GM23338 (cell line): ENCODE data around the gene GDPD4. TPM values are rescaled to one million over a fixed set of nuclear protein-coding genes. Genes with fewer than 3 reads are reported as not detected.

Experiments
- ATAC-seq: fragments of 200-7000 bp; cut with Tn5 transposase; 3 replicates; pipeline ENCODE4 v1.9.1; 2020
- DNase-seq: peaks from one replicate; pipeline ENCODE4 v3.0.0-alpha.2; 2015; ENCODE audit warnings: low spot score
- H2AFZ ChIP-seq: fragments of 200-600 bp; sonication (generic); 2 replicates; pipeline ENCODE4 v1.8.0; 2016; ENCODE audit warnings: antibody characterized with exemption, mild to moderate bottlenecking, moderate library complexity
- H3F3A ChIP-seq: fragments of 200-600 bp; sonication (generic); replicated peaks from 2 replicates; pipeline ENCODE4 v1.8.0; 2017; ENCODE audit warnings: antibody characterized with exemption, mixed run types, low read depth
- H3K27ac ChIP-seq: fragments of 200-600 bp; sonication (generic); 2 replicates; pipeline ENCODE4 v1.6.1; 2016; ENCODE audit warnings: low read depth
- H3K27me3 ChIP-seq: fragments of 200-600 bp; sonication (generic); 2 replicates; pipeline ENCODE4 v1.8.0; 2016; ENCODE audit warnings: mild to moderate bottlenecking, mixed run types, moderate library complexity; ENCODE audit not compliant: insufficient read depth
- H3K36me3 ChIP-seq: fragments of 200-600 bp; sonication (generic); 2 replicates; pipeline ENCODE4 v1.8.0; 2016; ENCODE audit warnings: mild to moderate bottlenecking; ENCODE audit not compliant: insufficient read depth
- H3K4me1 ChIP-seq: fragments of 200-600 bp; sonication (generic); 2 replicates; pipeline ENCODE4 v1.8.0; 2016; ENCODE audit warnings: mild to moderate bottlenecking, moderate library complexity; ENCODE audit not compliant: insufficient read depth
- H3K4me2 ChIP-seq: fragments of 200-600 bp; sonication (generic); 2 replicates; pipeline ENCODE4 v1.7.1; 2017; ENCODE audit warnings: mixed run types
- H3K4me3 ChIP-seq: fragments of 200-600 bp; sonication (generic); 2 replicates; pipeline ENCODE4 v1.6.1; 2016; ENCODE audit warnings: mixed run types
- H3K79me2 ChIP-seq: fragments of 200-600 bp; sonication (generic); replicated peaks from 2 replicates; pipeline ENCODE4 v1.8.0; 2017; ENCODE audit warnings: mild to moderate bottlenecking; ENCODE audit not compliant: insufficient read depth
- H3K9me2 ChIP-seq: fragments of 200-600 bp; sonication (generic); 2 replicates; pipeline ENCODE4 v1.8.0; 2017; ENCODE audit not compliant: insufficient read depth
- H4K20me1 ChIP-seq: fragments of 200-600 bp; sonication (generic); replicated peaks from 2 replicates; pipeline ENCODE4 v1.8.0; 2017; ENCODE audit warnings: mild to moderate bottlenecking; ENCODE audit not compliant: insufficient read depth
- H3K27ac Mint-ChIP-seq: 2 replicates; pipeline ENCODE4 v1.8.0; 2020; ENCODE audit warnings: inconsistent platforms, mild to moderate bottlenecking, moderate library complexity, mixed read lengths
- H3K27me3 Mint-ChIP-seq: 3 replicates; pipeline ENCODE4 v1.8.0; 2022; ENCODE audit warnings: low read depth, mild to moderate bottlenecking, moderate library complexity, mixed read lengths, inconsistent platforms; ENCODE audit not compliant: insufficient read depth, poor library complexity
- H3K36me3 Mint-ChIP-seq: 3 replicates; pipeline ENCODE4 v1.8.0; 2021; ENCODE audit warnings: low read depth, mild to moderate bottlenecking, inconsistent platforms, moderate library complexity, mixed read lengths
- H3K4me1 Mint-ChIP-seq: 3 replicates; pipeline ENCODE4 v1.8.0; 2020; ENCODE audit warnings: mild to moderate bottlenecking, inconsistent platforms, mixed read lengths
- H3K4me3 Mint-ChIP-seq: 3 replicates; pipeline ENCODE4 v1.8.0; 2021; ENCODE audit warnings: moderate library complexity, mild to moderate bottlenecking, inconsistent platforms, mixed read lengths
- H3K9me3 Mint-ChIP-seq: 3 replicates; pipeline ENCODE4 v1.8.0; 2020; ENCODE audit warnings: moderate library complexity, mild to moderate bottlenecking, inconsistent platforms, mixed read lengths
- EZH2 ChIP-seq: fragments of 200-600 bp; sonication (generic); IDR thresholded peaks from one replicate; pipeline ENCODE4 v1.8.0; 2017; ENCODE audit warnings: antibody characterized with exemption, mild to moderate bottlenecking, low read depth; ENCODE audit not compliant: unreplicated experiment
- EZH2phosphoT487 ChIP-seq: fragments of 200-600 bp; sonication (generic); IDR thresholded peaks from one replicate; pipeline ENCODE4 v1.8.1; 2018; ENCODE audit warnings: antibody characterized with exemption; ENCODE audit not compliant: unreplicated experiment
- NANOG ChIP-seq: IDR thresholded peaks from 2 replicates; pipeline ENCODE4 v1.6.1; 2016; ENCODE audit warnings: antibody characterized with exemption, borderline replicate concordance
- STAT1 ChIP-seq: IDR thresholded peaks from one replicate; pipeline ENCODE4 v1.6.1; 2016; ENCODE audit warnings: antibody characterized with exemption; ENCODE audit not compliant: unreplicated experiment
- ZNF114 ChIP-seq: fragments of 250-450 bp; sonication (Bioruptor Pico); IDR thresholded peaks from 2 replicates; pipeline ENCODE4 v1.5.0; 2020; ENCODE audit warnings: mild to moderate bottlenecking, moderate library complexity
- ZNF462 ChIP-seq: fragments of 250-450 bp; sonication (Bioruptor Pico); IDR thresholded peaks from 2 replicates; pipeline ENCODE4 v1.5.0; 2020; ENCODE audit warnings: mild to moderate bottlenecking, moderate library complexity
- polyA plus RNA-seq: library from polyadenylated mRNA; unstranded; fragments of >200 nt; fragmentation: Nextera tagmentation; extraction: Ambion mirVana; gene quantifications from 2 replicates; pipeline ENCODE4 v1.2.1, GENCODE V29; 2016
- total RNA-seq: library from RNA; depleted of rRNA; stranded (reverse); fragments of >200 nt; shearing (Covaris generic); gene quantifications from 2 replicates; pipeline ENCODE4 v1.2.3, GENCODE V29; 2014

GDPD4 gene
- total and polyA plus RNA-seq, 2 experiments from 2014 or later: not detected

GRCh38 chr11:77193911-77194830 is 107.3 kb downstream of the GDPD4 start (continued):
- TF ChIP-seq ZNF462 (CRISPR knock-in tag): no peak
- no peak for TF ChIP-seq EZH2phosphoT487

- Histone ChIP-seq H3K79me2 (no peaks in the 10 kb centered on the region), H2AFZ (no peak overlapping the region), H3K36me3 (no peaks in the 10 kb centered on the region), H3K4me3 (no peak overlapping the region), H3K9me2 (0 out of 2 replicates have a peak, but pooled peaks cover 7% of the 10 kb centered on the region), H3K4me2 (no peak overlapping the region), H3K4me1 (no peaks in the 10 kb centered on the region), H3F3A (no peaks in the 10 kb centered on the region), H3K27me3 (no peaks in the 10 kb centered on the region), H4K20me1 (no peaks in the 10 kb centered on the region), H3K27ac (no peak overlapping the region)
- DNase-seq: no peak
- Mint-ChIP-seq H3K4me1 (peaks cover 12% of the 10 kb centered on the region), H3K27me3 (peaks cover 11% of the 10 kb centered on the region), H3K36me3 (no peaks in the 10 kb centered on the region), H3K27ac (no peak overlapping the region), H3K9me3 (no peaks in the 10 kb centered on the region), H3K4me3 (no peak overlapping the region)
- ATAC-seq: no peak
- TF ChIP-seq EZH2 (no peak), ZNF462 (CRISPR knock-in tag) (no peak), NANOG (no peak), EZH2phosphoT487 (no peak), STAT1 (no peak), ZNF114 (CRISPR knock-in tag) (no peak)
Measured at GRCh38 chr11:77193167-77193566, 108.3 kb downstream of the GDPD4 start.
